ENCODE measurements around the gene FIGLA. TPM values are rescaled to one million over a fixed set of nuclear protein-coding genes. Genes with fewer than 3 reads are reported as not detected.

Gene FIGLA
- total RNA-seq, 1 experiment from 2014 or later: not detected

GRCh38 chr2:70808983-70809958, 18.8 kb upstream of the FIGLA start:
- peaks cover 0 to 3% of the 10 kb centered on the region in 2 experiments; a peak in 3 of 5 replicates for H3K9me3 Mint-ChIP-seq
- Histone ChIP-seq H2AK5ac (ENCODE audit: insufficient read length, low read length) (no peak overlapping the region), H2AFZ (ENCODE audit: low read length) (no peak overlapping the region), H2BK20ac (ENCODE audit: low read depth, low read length, poor library complexity, severe bottlenecking) (no peak overlapping the region), H3K79me2 (ENCODE audit: insufficient read depth, low read length) (no peaks in the 10 kb centered on the region), H4K8ac (replicated peaks; ENCODE audit: insufficient read length, low read depth, low read length) (no peak overlapping the region), H3K4ac (ENCODE audit: low read depth, low read length) (no peak overlapping the region), H3T11ph (ENCODE audit: low read length) (no peak overlapping the region), H3K18ac (ENCODE audit: insufficient read length, low read depth, low read length) (no peak overlapping the region), H3K9ac (ENCODE audit: extremely low read depth, insufficient read length, low read length) (no peak overlapping the region), H4K5ac (ENCODE audit: insufficient read length, low read depth, low read length) (no peak overlapping the region), H3K56ac (ENCODE audit: insufficient read length, low read depth, low read length) (no peak overlapping the region), H4K91ac (ENCODE audit: insufficient read length, low read depth, low read length) (no peak overlapping the region), H4K20me1 (ENCODE audit: control insufficient read depth, insufficient read depth, insufficient read length) (no peaks in the 10 kb centered on the region), H3K27me3 (ENCODE audit: insufficient read depth, low read length) (no peaks in the 10 kb centered on the region), H2BK15ac (ENCODE audit: low read depth, low read length) (no peak overlapping the region), H2BK5ac (ENCODE audit: insufficient read length, low read length) (no peak overlapping the region), H3K4me2 (ENCODE audit: insufficient read depth, insufficient read length, low read length) (no peak overlapping the region), H3K23me2 (ENCODE audit: insufficient read length, low read depth, low read length, poor library complexity, severe bottlenecking) (no peaks in the 10 kb centered on the region), H3K14ac (ENCODE audit: insufficient read depth, low read length) (no peak overlapping the region), H2BK12ac (ENCODE audit: insufficient read length, low read depth, low read length) (no peak overlapping the region), H3K79me1 (ENCODE audit: insufficient read depth, low read depth, low read length, poor library complexity, severe bottlenecking) (no peaks in the 10 kb centered on the region), H3K27ac (ENCODE audit: insufficient read length, low read depth, low read length) (no peak overlapping the region), H3K4me1 (ENCODE audit: insufficient read depth, low read length) (no peaks in the 10 kb centered on the region), H3K9me3 (ENCODE audit: control insufficient read depth, low read depth, low read length) (no peaks in the 10 kb centered on the region), H2BK120ac (ENCODE audit: low read depth, low read length, poor library complexity, severe bottlenecking) (no peak overlapping the region), H3K23ac (ENCODE audit: insufficient read length, low read depth, low read length) (no peak overlapping the region)
- no peaks in the 10 kb centered on the region for H3K36me3 Mint-ChIP-seq (ENCODE audit: insufficient read depth in 1 of 3, low read depth in 3 of 3)
- DNase-seq: no peak
- H3K27me3 Mint-ChIP-seq (ENCODE audit: low read depth): peaks cover 45% of the 10 kb centered on the region
- no peaks in the 10 kb centered on the region for H3K4me1 Mint-ChIP-seq
- H3K27ac Mint-ChIP-seq: no peak overlapping the region
- H3K4me3 Mint-ChIP-seq: no peak overlapping the region
- TF ChIP-seq, protein P1, sequence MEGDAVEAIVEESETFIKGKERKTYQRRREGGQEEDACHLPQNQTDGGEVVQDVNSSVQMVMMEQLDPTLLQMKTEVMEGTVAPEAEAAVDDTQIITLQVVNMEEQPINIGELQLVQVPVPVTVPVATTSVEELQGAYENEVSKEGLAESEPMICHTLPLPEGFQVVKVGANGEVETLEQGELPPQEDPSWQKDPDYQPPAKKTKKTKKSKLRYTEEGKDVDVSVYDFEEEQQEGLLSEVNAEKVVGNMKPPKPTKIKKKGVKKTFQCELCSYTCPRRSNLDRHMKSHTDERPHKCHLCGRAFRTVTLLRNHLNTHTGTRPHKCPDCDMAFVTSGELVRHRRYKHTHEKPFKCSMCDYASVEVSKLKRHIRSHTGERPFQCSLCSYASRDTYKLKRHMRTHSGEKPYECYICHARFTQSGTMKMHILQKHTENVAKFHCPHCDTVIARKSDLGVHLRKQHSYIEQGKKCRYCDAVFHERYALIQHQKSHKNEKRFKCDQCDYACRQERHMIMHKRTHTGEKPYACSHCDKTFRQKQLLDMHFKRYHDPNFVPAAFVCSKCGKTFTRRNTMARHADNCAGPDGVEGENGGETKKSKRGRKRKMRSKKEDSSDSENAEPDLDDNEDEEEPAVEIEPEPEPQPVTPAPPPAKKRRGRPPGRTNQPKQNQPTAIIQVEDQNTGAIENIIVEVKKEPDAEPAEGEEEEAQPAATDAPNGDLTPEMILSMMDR (conservative IDR thresholded peaks at IDR 0.05): no peak
- no CpG with 5 or more reads among the region's 12 CpGs for WGBS (ENCODE audit: extremely low coverage, insufficient read length, low lambda C conversion rate)

Data from H9 (cell line).